GM21367 (cell line): ENCODE measurements around the gene ADSL.
"Not testable (repeated sequence)": the region's sequence is repeated elsewhere in the genome, so short reads cannot be mapped to it uniquely, and the experiment has no call there.

Experiments used
- ATAC-seq: cut with Tn5 transposase; IDR thresholded peaks from one replicate; pipeline ENCODE4 v1.9.1; 2021; ENCODE audit not compliant: unreplicated experiment

ADSL gene

GRCh38 chr22:40367342-40367741 lies 21.0 kb downstream of the ADSL start:
- no peak for ATAC-seq

GRCh38 chr22:40368016-40368415 lies 21.7 kb downstream of the ADSL start:
- no peak for ATAC-seq

- ATAC-seq = no peak
Measured at GRCh38 chr22:40368836-40369235, 22.5 kb downstream of the ADSL start.

GRCh38 chr22:40374567-40374966 lies 28.3 kb downstream of the ADSL start:
- ATAC-seq = no peak

GRCh38 chr22:40376149-40376548 lies 29.8 kb downstream of the ADSL start:
- ATAC-seq = no peak

GRCh38 chr22:40377931-40378330 lies 31.6 kb downstream of the ADSL start:
- ATAC-seq = no peak

GRCh38 chr22:40378448-40378847 lies 32.1 kb downstream of the ADSL start:
- not testable (repeated sequence) for ATAC-seq

GRCh38 chr22:40381461-40381860 lies 35.2 kb downstream of the ADSL start:
- no peak for ATAC-seq

GRCh38 chr22:40383905-40384304 lies 37.6 kb downstream of the ADSL start:
- no peak for ATAC-seq

GRCh38 chr22:40385036-40385782 lies 38.9 kb downstream of the ADSL start:
- ATAC-seq = no peak

GRCh38 chr22:40387746-40388145 lies 41.4 kb downstream of the ADSL start:
- ATAC-seq = no peak

GRCh38 chr22:40388231-40388630 lies 41.9 kb downstream of the ADSL start:
- ATAC-seq = no peak

- ATAC-seq = no peak
Measured at GRCh38 chr22:40391417-40391816, 45.1 kb downstream of the ADSL start.

GRCh38 chr22:40392618-40393017 lies 46.3 kb downstream of the ADSL start:
- no peak for ATAC-seq

GRCh38 chr22:40394607-40395006 lies 48.3 kb downstream of the ADSL start:
- no peak for ATAC-seq

- no peak for ATAC-seq
Measured at GRCh38 chr22:40395607-40396006, 49.3 kb downstream of the ADSL start.

- ATAC-seq = no peak
Measured at GRCh38 chr22:40396882-40397281, 50.6 kb downstream of the ADSL start.

GRCh38 chr22:40397396-40397795 lies 51.1 kb downstream of the ADSL start:
- ATAC-seq = no peak

- no peak for ATAC-seq
Measured at GRCh38 chr22:40399621-40400020, 53.3 kb downstream of the ADSL start.

- no peak for ATAC-seq
Measured at GRCh38 chr22:40400159-40400558, 53.9 kb downstream of the ADSL start.

GRCh38 chr22:40401532-40401931 lies 55.2 kb downstream of the ADSL start:
- ATAC-seq = no peak

- ATAC-seq = no peak
Measured at GRCh38 chr22:40401981-40402406, 55.7 kb downstream of the ADSL start.

GRCh38 chr22:40403141-40403540 lies 56.8 kb downstream of the ADSL start:
- no peak for ATAC-seq
